CD4-positive, alpha-beta T cell treated with Interleukin-15 for 4 hours (primary cell): ENCODE measurements around the gene DNLZ.
A peak's percentile ranks its signal among the peaks of the same experiment; 100 is the strongest.

Experiments
- DNase-seq: peaks from one replicate; pipeline ENCODE4 v3.0.0-alpha.2; 2020; ENCODE audit warnings: low spot score

DNLZ gene

DNA sequence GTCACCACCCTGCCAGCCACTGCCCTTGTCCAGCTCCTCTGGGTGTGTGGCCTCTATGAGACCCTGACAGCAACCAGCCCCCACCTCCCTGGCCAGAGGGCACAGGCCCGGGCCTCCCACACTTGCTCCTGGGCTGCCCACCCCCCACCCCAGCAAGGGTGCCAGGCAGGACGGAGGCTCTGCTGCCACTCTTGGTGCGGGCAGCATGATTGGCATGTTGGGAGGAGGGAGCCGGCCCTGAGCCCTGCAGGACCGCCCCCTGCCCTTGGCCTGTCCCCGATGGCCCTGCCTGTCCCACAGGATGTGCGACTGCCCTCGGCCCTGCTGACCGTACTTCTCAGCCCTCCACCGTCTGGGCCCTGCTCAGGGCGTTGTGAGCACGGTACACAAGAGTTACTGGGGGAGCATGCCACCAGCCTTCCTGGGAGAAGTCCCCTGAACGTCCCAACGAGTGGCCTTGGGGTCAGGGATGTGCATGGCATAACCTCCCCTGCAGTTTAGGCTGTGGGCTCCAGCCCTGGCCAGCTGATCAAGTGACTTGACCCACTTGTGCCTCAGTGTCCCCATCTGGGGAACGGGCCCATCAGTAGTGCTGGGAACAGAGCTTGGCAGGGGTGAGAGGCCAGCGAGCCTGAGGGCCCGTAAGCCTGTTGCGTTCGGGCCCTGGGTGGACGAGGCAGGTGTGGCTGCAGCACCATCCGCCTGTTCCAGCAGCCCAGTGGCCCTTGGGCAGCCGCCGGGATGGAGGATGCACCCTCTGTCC is 20.2 kb downstream of the DNLZ start:
- DNase-seq = no peak

GRCh38 chr9:136342181-136343120 is 21.1 kb downstream of the DNLZ start:
- peak; percentile 47 for DNase-seq

DNA sequence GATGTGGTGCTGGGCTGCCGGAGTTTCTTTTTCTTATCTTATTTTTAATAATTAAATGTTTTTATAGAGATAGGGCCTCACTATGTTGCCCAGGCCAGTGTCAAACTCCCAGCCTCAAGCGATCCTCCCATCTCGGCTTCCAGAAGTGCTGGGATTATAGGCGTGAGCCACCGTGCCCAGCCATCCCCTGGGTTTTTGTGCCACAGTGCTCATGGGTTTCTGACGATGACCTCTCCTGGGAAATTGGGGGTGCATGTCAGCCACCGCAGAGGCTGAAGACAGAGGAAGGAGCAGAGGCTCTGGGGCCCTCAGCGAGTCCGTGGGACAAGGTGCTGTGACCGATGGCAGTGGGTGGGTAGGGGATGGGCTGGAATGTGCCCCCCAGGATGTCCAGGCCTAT is 21.8 kb downstream of the DNLZ start:
- no peak for DNase-seq

- DNase-seq = no peak
Measured at GRCh38 chr9:136341042-136341655, 22.4 kb downstream of the DNLZ start.

DNA sequence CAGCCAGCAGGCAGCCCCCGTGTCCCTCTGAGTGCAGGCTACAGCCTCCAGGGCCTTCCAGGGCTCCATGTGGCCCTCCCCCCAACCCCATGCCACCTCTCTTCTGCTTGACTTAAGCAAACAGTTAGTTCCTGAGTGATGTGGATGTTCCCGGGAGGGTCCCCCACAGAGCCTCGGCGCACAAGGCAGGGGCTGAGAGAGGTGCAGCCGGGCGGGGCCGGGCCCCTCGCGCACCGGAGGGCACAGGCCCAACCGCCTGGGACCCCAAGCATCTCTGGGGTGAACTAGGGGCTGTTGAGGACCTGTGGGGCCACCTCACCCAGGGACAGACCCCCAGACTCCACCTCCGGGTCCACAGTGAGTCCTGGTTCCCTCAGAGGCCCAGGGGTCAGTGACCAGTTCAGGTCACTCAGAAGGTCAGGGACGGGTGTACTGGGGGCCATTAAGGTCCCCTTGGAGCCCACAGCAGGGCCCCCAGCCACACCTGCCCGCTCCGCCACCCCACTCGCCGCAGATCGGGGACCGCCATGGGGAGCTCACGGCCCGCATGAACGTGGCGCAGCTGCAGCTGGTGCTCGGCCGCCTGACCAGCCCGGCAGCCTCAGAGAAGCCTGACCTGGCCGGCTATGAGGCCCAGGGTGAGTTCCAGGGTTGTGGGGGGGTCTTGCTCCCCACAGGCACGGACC is 23.0 kb downstream of the DNLZ start:
- DNase-seq = no peak

GRCh38 chr9:136339958-136340310 is 23.6 kb downstream of the DNLZ start:
- DNase-seq = no peak

GRCh38 chr9:136339173-136339957 is 24.2 kb downstream of the DNLZ start:
- peak; percentile 30 for DNase-seq

DNA sequence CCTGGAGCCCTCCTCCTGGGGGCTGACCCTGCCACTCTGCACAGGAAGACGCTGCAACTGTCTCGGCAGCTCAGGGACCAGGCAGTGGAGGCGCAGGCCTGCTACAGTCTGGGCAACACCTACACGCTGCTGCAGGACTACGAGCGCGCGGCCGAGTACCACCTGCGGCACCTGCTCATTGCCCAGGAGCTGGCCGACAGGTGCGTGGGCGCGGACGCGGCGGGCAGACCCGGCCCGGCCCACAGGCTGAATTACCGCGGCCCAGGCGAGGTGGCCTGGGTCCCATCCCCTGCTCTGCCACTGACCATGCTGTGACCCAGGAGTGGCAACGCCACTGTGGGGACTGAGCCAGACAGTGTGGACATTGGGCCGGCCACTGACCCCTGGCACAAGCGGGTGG is 25.0 kb downstream of the DNLZ start:
- no peak for DNase-seq

DNA sequence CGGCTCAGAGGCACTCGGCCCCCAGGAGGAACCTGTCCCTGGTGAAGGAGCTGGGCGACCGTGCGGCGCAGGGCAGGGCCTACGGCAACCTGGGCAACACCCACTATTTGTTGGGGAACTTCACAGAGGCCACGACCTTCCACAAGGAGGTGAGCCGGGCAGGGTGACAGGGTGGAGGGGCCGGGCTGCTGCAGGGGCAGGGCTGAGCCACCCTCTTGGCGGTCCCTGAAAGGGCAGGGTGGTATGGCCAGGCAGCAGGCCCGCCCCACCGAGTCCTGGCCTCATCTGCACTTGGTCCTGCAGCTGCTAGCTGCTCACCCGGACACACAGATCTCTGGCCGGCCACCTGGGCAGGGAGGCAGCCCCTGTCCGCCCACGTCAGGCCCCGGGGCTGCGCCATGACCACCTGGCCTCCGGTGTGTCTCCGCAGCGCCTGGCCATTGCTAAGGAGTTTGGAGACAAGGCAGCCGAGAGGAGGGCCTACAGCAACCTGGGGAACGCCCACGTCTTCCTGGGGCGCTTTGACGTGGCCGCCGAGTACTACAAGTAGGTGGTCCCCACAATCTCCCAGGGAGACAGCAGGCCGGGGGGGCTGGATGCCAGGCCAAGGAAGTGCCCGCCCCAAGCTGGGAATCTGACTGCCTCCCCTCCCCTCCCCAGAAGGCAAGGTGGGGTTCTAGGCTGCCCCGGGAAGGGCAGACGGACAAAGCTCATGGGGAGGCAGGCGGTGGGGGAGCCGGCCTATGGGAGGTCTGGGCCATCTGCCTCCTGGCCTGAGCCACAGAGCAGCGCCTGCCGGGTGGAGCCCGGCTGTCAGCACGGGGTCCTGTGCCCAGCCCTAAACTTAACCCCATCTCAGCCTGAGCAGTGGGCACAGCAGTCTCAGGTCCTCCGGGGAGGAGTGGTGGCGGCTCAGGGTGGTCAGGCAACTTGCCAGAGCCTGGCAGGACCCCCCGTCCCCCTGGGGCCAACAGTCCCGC is 25.8 kb downstream of the DNLZ start:
- no peak for DNase-seq

DNA sequence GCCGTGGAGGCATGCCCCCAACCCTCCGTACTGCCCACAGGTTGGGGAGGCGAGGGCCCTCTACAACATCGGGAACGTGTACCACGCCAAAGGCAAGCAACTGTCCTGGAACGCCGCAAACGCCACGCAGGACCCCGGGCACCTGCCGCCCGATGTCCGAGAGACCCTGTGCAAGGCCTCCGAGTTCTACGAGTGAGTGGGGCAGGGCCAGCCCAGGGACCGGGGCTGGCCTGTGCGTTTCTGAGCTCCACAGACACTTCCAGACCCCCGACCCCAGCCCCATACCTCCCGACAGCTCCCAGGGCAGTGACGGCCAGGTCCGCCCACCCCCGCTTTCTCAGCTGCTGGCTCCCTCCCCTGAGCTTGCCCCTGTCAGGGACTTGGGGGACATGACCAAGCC is 26.7 kb downstream of the DNLZ start:
- DNase-seq = no peak

DNA sequence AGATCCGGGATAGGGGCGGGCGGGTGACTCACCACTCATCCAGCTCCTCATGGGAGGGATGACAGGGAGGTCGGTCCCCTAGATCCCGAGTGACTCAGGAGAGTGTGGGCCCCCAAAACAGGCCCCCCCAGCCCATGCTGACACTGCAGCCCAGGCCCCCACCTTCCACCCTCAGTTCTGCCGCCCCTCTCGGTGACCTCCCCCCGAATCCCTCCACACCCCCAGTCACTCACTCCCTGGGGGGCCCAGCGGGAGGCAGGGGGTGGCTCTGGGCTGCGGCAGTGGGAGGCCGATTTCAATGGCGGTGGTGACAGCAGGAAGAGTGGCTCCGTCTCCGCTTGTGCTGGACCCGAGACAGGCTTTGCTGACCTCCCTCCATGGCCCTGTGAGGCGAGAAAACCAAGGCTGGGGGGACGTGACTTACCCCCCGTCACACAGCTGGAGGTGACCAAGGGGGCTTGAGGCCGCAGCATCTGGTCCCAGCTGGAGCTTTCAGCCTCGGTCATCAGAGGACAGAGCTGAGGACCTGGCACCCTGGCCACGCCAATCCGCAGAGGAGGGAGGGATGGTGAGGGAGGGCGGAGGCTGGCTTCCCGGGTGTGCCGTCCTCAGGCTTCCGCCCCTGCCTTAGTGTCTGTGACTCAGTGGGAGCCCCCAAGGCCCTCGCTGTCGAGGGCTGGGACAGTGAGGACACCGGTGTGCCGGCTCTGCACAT is 27.2 kb downstream of the DNLZ start:
- DNase-seq = no peak

DNA sequence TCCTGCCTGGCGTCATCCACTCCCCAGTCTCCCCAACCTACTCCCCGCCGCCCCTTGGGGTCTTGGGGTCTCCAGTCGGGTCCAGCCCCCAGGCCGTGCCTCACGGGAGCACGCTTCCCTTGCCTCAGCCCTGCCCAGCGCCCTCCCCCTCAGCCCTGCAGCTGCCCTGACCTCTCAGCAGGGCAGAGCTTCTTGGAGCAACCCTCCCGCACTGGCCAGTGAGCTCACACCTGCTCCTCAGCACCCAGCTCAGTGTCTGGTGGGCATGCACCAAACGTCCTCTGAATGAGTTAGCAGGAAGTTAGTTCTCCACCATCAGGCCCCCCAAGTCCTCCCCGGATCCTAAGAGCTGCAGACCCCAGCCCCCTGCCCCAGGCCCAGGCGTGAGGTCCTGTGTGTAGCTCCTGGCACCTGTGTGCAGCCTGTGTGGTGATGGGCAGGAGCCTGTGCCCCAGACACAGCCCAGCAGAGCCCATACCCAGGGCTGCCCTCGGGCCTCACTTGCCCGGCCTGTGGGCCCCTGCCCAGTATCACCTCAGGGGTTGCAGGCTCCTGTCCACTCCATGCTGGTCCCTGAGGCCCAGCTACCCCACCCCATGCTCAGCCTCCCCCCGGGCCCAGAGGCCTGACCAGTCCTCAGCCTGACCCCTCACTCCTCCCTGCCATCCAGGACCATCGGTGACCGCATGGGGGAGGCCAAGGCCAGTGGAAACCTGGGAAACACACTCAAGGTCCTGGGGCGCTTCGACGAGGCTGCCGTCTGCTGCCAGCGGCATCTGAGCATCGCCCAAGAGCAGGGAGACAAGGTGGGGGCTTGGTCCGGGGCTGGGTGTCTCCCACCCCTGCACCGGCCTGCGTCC is 28.0 kb downstream of the DNLZ start:
- DNase-seq = no peak

DNA sequence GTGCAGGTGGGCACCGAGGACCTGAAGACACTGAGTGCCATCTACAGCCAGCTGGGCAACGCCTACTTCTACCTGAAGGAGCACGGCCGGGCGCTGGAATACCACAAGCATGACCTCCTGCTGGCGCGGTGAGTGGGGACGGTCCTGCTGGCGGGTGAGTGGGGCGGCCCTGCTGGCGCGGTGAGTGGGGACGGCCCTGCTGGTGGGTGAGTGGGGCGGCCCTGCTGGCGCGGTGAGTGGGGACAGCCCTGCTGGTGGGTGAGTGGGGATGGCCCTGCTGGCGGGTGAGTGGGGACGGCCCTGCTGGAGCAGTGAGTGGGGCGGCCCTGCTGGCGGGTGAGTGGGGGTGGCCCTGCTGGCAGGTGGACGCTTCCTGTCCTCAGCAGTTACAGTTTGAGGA is 29.0 kb downstream of the DNLZ start:
- DNase-seq = no peak

- DNase-seq = no peak
Measured at GRCh38 chr9:136333486-136333885, 30.1 kb downstream of the DNLZ start.

DNA sequence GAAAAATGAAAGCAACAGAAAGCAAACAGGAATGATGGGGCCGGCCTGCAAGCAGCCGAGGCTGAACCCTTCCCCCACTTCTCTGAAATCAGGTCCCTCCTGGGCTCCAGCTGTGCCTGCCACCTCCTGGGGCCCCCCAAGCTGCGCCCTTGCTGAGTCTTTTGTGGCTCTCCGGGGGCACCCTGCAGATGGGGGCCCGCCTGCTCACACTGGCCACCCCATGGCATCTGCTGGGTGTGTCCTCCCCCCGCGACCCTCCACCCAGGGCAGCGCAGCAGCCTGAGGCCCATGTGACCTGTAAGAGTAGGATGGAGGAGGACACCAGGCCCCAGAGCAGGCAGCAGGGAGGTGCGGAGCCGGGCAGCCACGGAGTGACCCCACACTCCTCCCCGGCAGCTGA is 30.5 kb downstream of the DNLZ start:
- DNase-seq = no peak

DNA sequence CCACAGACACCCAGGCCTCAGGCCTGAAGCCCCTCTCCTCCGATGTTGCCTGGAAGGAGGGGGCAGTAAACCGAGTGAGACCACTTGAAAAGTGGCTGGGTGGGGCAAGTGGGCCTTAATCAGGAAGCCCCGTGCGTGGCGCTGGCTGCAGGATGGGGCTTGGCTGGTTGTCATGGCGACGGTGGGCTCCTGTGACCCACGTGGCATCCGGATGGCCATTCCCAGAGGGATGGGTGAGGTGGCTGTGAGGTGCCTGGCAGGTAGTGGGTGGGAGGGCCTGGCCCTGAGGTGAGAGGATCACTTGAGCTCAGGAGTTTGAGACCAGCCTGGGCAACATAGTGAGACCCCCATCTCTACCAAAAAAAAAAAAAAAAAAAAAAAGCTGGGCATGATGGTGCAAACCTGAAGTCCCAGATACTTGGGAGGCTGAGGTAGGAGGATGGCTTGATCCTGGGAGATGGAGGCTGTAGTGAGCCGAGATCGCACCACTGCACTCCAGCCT is 31.0 kb downstream of the DNLZ start:
- DNase-seq = no peak

DNA sequence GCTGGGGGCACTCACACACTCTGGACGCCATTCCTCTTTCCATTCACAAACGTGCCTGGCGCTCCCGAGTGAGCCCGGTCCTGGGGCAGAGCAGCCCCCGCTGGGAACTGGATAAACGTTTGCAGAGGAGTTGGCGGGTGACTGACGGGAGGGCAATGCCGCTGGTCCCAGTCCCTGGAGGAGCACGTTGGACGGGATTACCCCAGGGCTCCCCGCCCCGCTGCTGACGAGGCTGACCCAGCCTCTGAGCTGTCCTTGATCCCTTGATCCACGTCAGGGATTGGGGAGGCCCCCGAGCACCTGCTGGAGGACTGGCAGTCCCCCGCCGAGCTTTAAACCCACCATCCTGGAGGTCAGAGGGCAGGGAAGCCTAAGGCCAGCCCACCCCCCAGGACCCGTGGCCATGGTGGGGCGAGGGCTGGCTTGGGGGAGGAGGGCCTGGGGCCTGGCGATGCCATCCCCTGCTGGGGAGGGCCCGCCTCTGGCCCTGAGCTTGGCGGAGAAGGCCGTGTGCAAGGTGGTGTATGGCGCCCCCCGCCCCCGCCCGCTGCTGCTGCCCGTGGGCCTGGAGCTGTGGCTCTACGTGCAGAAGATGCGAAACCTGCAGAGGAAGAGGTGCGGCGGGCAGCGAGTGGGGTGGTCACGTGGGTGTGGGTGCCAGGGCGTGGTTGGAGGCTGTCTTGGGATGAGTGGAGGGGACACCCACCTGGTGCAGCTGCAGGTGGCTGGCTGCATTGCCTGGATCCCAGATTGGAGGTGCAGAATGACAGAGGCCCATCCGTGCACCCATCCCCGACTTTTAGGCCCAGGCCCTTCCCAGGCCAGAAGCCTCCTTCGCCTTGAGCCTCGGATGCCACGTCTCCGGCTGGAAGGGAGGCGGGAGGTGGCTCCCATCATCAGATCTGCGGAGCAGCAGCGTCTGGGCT is 31.7 kb downstream of the DNLZ start:
- no peak for DNase-seq
